T-cell (primary cell): ENCODE results near the gene XPO5. TPM values are rescaled to one million over a fixed set of nuclear protein-coding genes. Genes with fewer than 3 reads are reported as not detected.

Experiments
- ATAC-seq, 4 experiments: fragments of 200-7000 bp in 3 of 4; fragments of 150-1000 bp in 1 of 4; cut with Tn5 transposase; replicated peaks in 1 of 4; 1 replicate in 3 of 4; 2 replicates in 1 of 4; pipeline ENCODE4 v1.10.0; 2021; ENCODE audit warnings: moderate library complexity in 3 of 4, mild to moderate bottlenecking in 2 of 4, moderate number of reproducible peaks in 1 of 4
- CTCF ChIA-PET, 2 donors: fragments of 300-600 bp; sonication (Branson Sonifier 250); formaldehyde crosslinking; loops; one replicate each; lab custom pipeline; 2022; ENCODE audit warnings: antibody characterized with exemption in 2 of 2; lab: Charles Lee
- POLR2A ChIA-PET, 2 donors: fragments of 300-600 bp; sonication (Branson Sonifier 250); formaldehyde crosslinking; loops; one replicate each; lab custom pipeline; 2022; ENCODE audit warnings: antibody characterized with exemption in 2 of 2; lab: Charles Lee
- DNase-seq, 35 experiments: peaks; one replicate each; pipeline versions ENCODE4 v3.0.0 to v3.0.0-alpha.2; 2013 to 2023
- H3K27ac ChIP-seq: one replicate; pipeline ENCODE4 v1.5.1; 2013; ENCODE audit warnings: low read length
- H3K27me3 ChIP-seq, 2 experiments: replicated peaks in 1 of 2; 1 replicate in 1 of 2; 2 replicates in 1 of 2; pipeline versions ENCODE4 v1.6.1 to v1.7.0; 2013; ENCODE audit warnings: low read length in 1 of 2, mixed read lengths in 1 of 2; ENCODE audit not compliant: control insufficient read depth in 2 of 2, insufficient read depth in 2 of 2; ENCODE audit errors: extremely low read depth in 1 of 2
- H3K36me3 ChIP-seq, 2 donors: 1 replicate in 1 of 2; 2 replicates in 1 of 2; pipeline versions ENCODE4 v1.6.1 to v1.7.0; 2013; ENCODE audit warnings: low read length in 1 of 2; ENCODE audit not compliant: control insufficient read depth in 2 of 2, insufficient read depth in 1 of 2; ENCODE audit errors: extremely low read depth in 1 of 2
- H3K4me1 ChIP-seq, 2 experiments: 1 replicate in 1 of 2; 2 replicates in 1 of 2; pipeline versions ENCODE4 v1.6.1 to v1.7.0; 2013; ENCODE audit warnings: low read length in 2 of 2, mixed read lengths in 1 of 2; ENCODE audit not compliant: insufficient read depth in 2 of 2, control insufficient read depth in 1 of 2; ENCODE audit errors: extremely low read depth in 1 of 2
- H3K4me3 ChIP-seq, 2 donors: 1 replicate in 1 of 2; 2 replicates in 1 of 2; pipeline versions ENCODE4 v1.5.1 to v1.7.0; 2013; ENCODE audit warnings: mild to moderate bottlenecking in 2 of 2, low read length in 1 of 2, moderate library complexity in 1 of 2; ENCODE audit not compliant: control insufficient read depth in 1 of 2; ENCODE audit errors: extremely low read depth in 1 of 2
- H3K9me3 ChIP-seq: 2 replicates; pipeline ENCODE4 v1.7.0; 2013
- H3K27ac Mint-ChIP-seq, 2 donors: one replicate each; pipeline ENCODE4 v1.8.0; 2020 to 2021; ENCODE audit warnings: mild to moderate bottlenecking in 2 of 2, mixed read lengths in 2 of 2
- H3K27me3 Mint-ChIP-seq, 2 donors: one replicate each; pipeline ENCODE4 v1.8.0; 2021 to 2022; ENCODE audit warnings: mixed read lengths in 2 of 2
- H3K36me3 Mint-ChIP-seq: one replicate; pipeline ENCODE4 v1.8.0; 2021; ENCODE audit warnings: mixed read lengths
- H3K4me1 Mint-ChIP-seq, 3 donors: one replicate each; pipeline ENCODE4 v1.8.0; 2020 to 2022; ENCODE audit warnings: mixed read lengths in 3 of 3, mild to moderate bottlenecking in 1 of 3
- H3K4me3 Mint-ChIP-seq, 3 donors: one replicate each; pipeline ENCODE4 v1.8.0; 2020 to 2022; ENCODE audit warnings: mild to moderate bottlenecking in 3 of 3, mixed read lengths in 3 of 3, moderate library complexity in 3 of 3
- H3K9me3 Mint-ChIP-seq, 3 donors: one replicate each; pipeline ENCODE4 v1.8.0; 2020 to 2022; ENCODE audit warnings: mixed read lengths in 3 of 3
- WGBS: methylation state at CpG from one replicate; pipeline ENCODE4 v1.1.5; 2013; ENCODE audit warnings: missing lambda C conversion rate; ENCODE audit not compliant: insufficient coverage; 5-methylcytosine and 5-hydroxymethylcytosine counted together
- total RNA-seq, 35 experiments: library from RNA in 6 of 35; stranded (reverse) in 6 of 35; fragments of 120-200 nt in 1 of 35; gene quantifications; one replicate each; pipeline versions ENCODE4 v1.2.1 to v1.2.4 and lab custom pipeline; 2013 to 2026

Gene XPO5
- total RNA-seq, 5 donors from 2014 or later (not counting 1 experiment from before 2014, with no cell fraction given) = 48.2 to 51.4 (median 50.3) TPM

GRCh38 chr6:43621836-43622180, 46.0 kb upstream of the XPO5 start:
- H3K36me3 ChIP-seq = peaks cover 38 to 61% of the 10 kb centered on the region in 2 donors
- H3K27ac ChIP-seq = no peak overlapping the region
- H3K36me3 Mint-ChIP-seq = peaks cover 39% of the 10 kb centered on the region
- no peak for ATAC-seq
- DNase-seq = no peak
- no peaks in the 10 kb centered on the region for H3K27me3 Mint-ChIP-seq
- no peak overlapping the region for H3K27ac Mint-ChIP-seq
- no peak overlapping the region for H3K4me3 ChIP-seq
- WGBS = 98% methylated on average over 10 of the region's 10 CpGs
- CTCF ChIA-PET = no interaction called here
- no peaks in the 10 kb centered on the region for H3K27me3 ChIP-seq
- H3K4me1 ChIP-seq = peaks cover 0 to under 1% of the 10 kb centered on the region in 2 experiments
- POLR2A ChIA-PET = no interaction called here
- H3K4me3 Mint-ChIP-seq = no peak overlapping the region
- H3K9me3 ChIP-seq = no peaks in the 10 kb centered on the region
- no peaks in the 10 kb centered on the region for H3K9me3 Mint-ChIP-seq
- peaks cover 4 to 8% (median 6%) of the 10 kb centered on the region in 3 donors for H3K4me1 Mint-ChIP-seq

- peaks cover 38 to 62% of the 10 kb centered on the region in 2 donors for H3K36me3 ChIP-seq
- Mint-ChIP-seq H3K4me1 (peaks cover 0 to 3% (median under 1%) of the 10 kb centered on the region in 3 donors), H3K36me3 (peaks cover 35% of the 10 kb centered on the region), H3K9me3 (no peaks in the 10 kb centered on the region), H3K27ac (no peak overlapping the region), H3K4me3 (no peak overlapping the region), H3K27me3 (no peaks in the 10 kb centered on the region)
- H3K27me3 ChIP-seq = no peaks in the 10 kb centered on the region
- no peaks in the 10 kb centered on the region for H3K4me1 ChIP-seq
- no peak for DNase-seq
- CTCF ChIA-PET = no interaction called here
- no peak for ATAC-seq
- POLR2A ChIA-PET = no interaction called here
- no peak overlapping the region for H3K27ac ChIP-seq
- H3K9me3 ChIP-seq = no peaks in the 10 kb centered on the region
- over 99% methylated on average over 9 of the region's 12 CpGs for WGBS
- H3K4me3 ChIP-seq = no peak overlapping the region
These were observed 45.4 kb upstream of the XPO5 start for GRCh38 chr6:43621078-43621835.

GRCh38 chr6:43616725-43617472, 41.1 kb upstream of the XPO5 start:
- peak overlapping the region in 1 of 2 donors; percentile 52 for H3K27ac Mint-ChIP-seq
- POLR2A ChIA-PET = interaction anchor here in 1 of 2 donors (0.6 kb wide), 1 partner anchor 13 kb away, joined by 3 read pairs; no protein-coding TSS in a partner anchor

GRCh38 chr6:43614396-43614730, 38.5 kb upstream of the XPO5 start:
- Histone ChIP-seq H3K4me3 (no peak overlapping the region), H3K27ac (no peak overlapping the region), H3K27me3 (no peaks in the 10 kb centered on the region), H3K36me3 (peaks cover 15 to 45% of the 10 kb centered on the region in 2 donors), H3K9me3 (no peaks in the 10 kb centered on the region), H3K4me1 (no peaks in the 10 kb centered on the region)
- no peak for ATAC-seq
- Mint-ChIP-seq H3K27me3 (no peaks in the 10 kb centered on the region), H3K4me3 (no peak overlapping the region), H3K36me3 (peaks cover 20% of the 10 kb centered on the region), H3K27ac (no peak overlapping the region), H3K9me3 (no peaks in the 10 kb centered on the region), H3K4me1 (peaks cover 0 to under 1% (median 0%) of the 10 kb centered on the region in 3 donors)
- POLR2A ChIA-PET = no interaction called here
- WGBS = 100% methylated on average over 1 of the region's 3 CpGs
- CTCF ChIA-PET = no interaction called here
- no peak for DNase-seq

More at GRCh38 chr6:43616725-43617472, 41.1 kb upstream of the XPO5 start:
- CTCF ChIA-PET = interaction anchor here in 1 of 2 donors (0.7 kb wide), 2 partner anchors 30 to 51 kb away, joined by 3 to 6 read pairs; no protein-coding TSS in a partner anchor
- Histone ChIP-seq H3K27me3 (no peaks in the 10 kb centered on the region), H3K4me3 (no peak overlapping the region), H3K27ac (no peak overlapping the region), H3K4me1 (no peaks in the 10 kb centered on the region), H3K9me3 (no peaks in the 10 kb centered on the region), H3K36me3 (peaks cover 23 to 48% of the 10 kb centered on the region in 2 donors)
- DNase-seq = no peak
- peaks cover 22% of the 10 kb centered on the region for H3K36me3 Mint-ChIP-seq
- ATAC-seq = no peak
- no peaks in the 10 kb centered on the region for H3K27me3 Mint-ChIP-seq
- whole genome bisulfite sequencing = 100% methylated on average over 3 of the region's 9 CpGs
- no peaks in the 10 kb centered on the region for H3K9me3 Mint-ChIP-seq
- no peak overlapping the region for H3K4me3 Mint-ChIP-seq
- H3K4me1 Mint-ChIP-seq = peaks cover 0 to 2% (median 0%) of the 10 kb centered on the region in 3 donors

- no peaks in the 10 kb centered on the region for H3K9me3 ChIP-seq
- Mint-ChIP-seq H3K27me3 (no peaks in the 10 kb centered on the region), H3K9me3 (no peaks in the 10 kb centered on the region), H3K27ac (no peak overlapping the region), H3K36me3 (peaks cover 19% of the 10 kb centered on the region), H3K4me1 (peaks cover 0 to 2% (median 0%) of the 10 kb centered on the region in 3 donors), H3K4me3 (no peak overlapping the region)
- H3K27me3 ChIP-seq = no peaks in the 10 kb centered on the region
- CTCF ChIA-PET = no interaction called here
- no peak for ATAC-seq
- POLR2A ChIA-PET = no interaction called here
- no peak overlapping the region for H3K27ac ChIP-seq
- peaks cover 15 to 49% of the 10 kb centered on the region in 2 donors for H3K36me3 ChIP-seq
- no peak overlapping the region for H3K4me3 ChIP-seq
- no peaks in the 10 kb centered on the region for H3K4me1 ChIP-seq
- whole genome bisulfite sequencing = 100% methylated on average over 4 of the region's 6 CpGs
- no peak for DNase-seq
These were observed 38.0 kb upstream of the XPO5 start for GRCh38 chr6:43613721-43614395.

- H3K36me3 Mint-ChIP-seq = peaks cover 30% of the 10 kb centered on the region
- ChIA-PET POLR2A (no interaction called here), CTCF (interaction anchor here in 1 of 2 donors (0.5 to 1.1 kb wide), 2 partner anchors 27 to 469 kb away, joined by 3 read pairs; no protein-coding TSS in a partner anchor)
- H3K27me3 Mint-ChIP-seq = no peaks in the 10 kb centered on the region
- H3K27me3 ChIP-seq = no peaks in the 10 kb centered on the region
- H3K27ac ChIP-seq = no peak overlapping the region
- DNase-seq = no peak
- H3K4me3 ChIP-seq = no peak overlapping the region
- 91% methylated on average over 4 of the region's 5 CpGs for WGBS
- H3K9me3 Mint-ChIP-seq = no peaks in the 10 kb centered on the region
- no peaks in the 10 kb centered on the region for H3K4me1 ChIP-seq
- no peak for ATAC-seq
- H3K9me3 ChIP-seq = no peaks in the 10 kb centered on the region
- H3K27ac Mint-ChIP-seq = peak overlapping the region in 1 of 2 donors; percentile 71
- H3K4me3 Mint-ChIP-seq = no peak overlapping the region
- peaks cover 15 to 53% of the 10 kb centered on the region in 2 donors for H3K36me3 ChIP-seq
- H3K4me1 Mint-ChIP-seq = peaks cover 5 to 9% (median 7%) of the 10 kb centered on the region in 3 donors
These were observed 34.6 kb upstream of the XPO5 start for GRCh38 chr6:43610431-43610830.
